OCI-LY7 (cell line): ENCODE results near the gene POC1A.

ENCODE experiments used
- CTCF ChIP-seq: fragments of 200-600 bp; sonication (generic); conservative IDR thresholded peaks from 2 replicates; pipeline ENCODE4 v1.5.1; 2014; ENCODE audit warnings: mild to moderate bottlenecking, antibody characterized with exemption, low read length, moderate library complexity, mixed read lengths
- EZH2phosphoT487 ChIP-seq: fragments of 200-600 bp; sonication (generic); IDR thresholded peaks from 2 replicates; pipeline ENCODE4 v1.6.1; 2018; ENCODE audit warnings: low read depth, borderline replicate concordance, mild to moderate bottlenecking, mixed run types, antibody characterized with exemption, low read length, moderate library complexity, mixed read lengths

DNA sequence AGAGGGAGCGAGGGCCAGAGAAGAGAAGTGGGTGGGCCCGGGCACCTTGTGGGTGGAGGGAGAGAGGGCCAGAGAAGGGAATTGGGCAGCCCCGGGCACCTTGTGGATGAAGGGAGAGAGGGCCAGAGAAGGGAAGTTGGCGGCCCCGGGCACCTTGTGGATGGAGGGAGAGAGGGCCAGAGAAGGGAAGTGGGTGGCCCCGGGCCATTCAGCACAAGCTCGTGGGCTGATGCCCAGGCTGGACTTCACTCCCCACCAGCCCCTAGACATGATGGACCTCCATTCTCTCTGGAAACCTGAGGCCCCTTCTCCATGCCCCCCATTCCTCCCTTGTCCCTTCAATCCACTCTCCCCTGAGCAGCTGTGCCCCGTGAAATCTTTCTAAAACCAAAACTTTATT, 113.6 kb downstream of the POC1A start:
- TF ChIP-seq CTCF (no peak), EZH2phosphoT487 (no peak)
